Measurements from ENCODE around the gene WDR44. TPM values are rescaled to one million over a fixed set of nuclear protein-coding genes. Genes with fewer than 3 reads are reported as not detected.

The WDR44 gene
- total and polyA plus RNA-seq, 5 experiments from 2014 or later, result 7.2 to 20.8 (median 8.6) TPM

GRCh38 chrX:118495958-118496762 lies 150.3 kb downstream of the WDR44 start:
- Mint-ChIP-seq H3K4me3 (peak overlapping the region; percentile 96 to 100 (median 98)), H3K4me1 (peaks cover 8 to 34% (median 29%) of the 10 kb centered on the region in 4 donors), H3K9me3 (no peaks in the 10 kb centered on the region), H3K36me3 (peaks cover 0 to 5% (median 0%) of the 10 kb centered on the region in 3 donors), H3K27me3 (no peaks in the 10 kb centered on the region), H3K27ac (peak overlapping the region; percentile 93 to 99 (median 98))
- ATAC-seq, result peak; percentile 69 to 81
- POLR2A ChIA-PET, result interaction anchor here (0.6 to 6.6 kb wide), 14 partner anchors 9 to 983 kb away, joined by 3 to 121 read pairs (median 4); no protein-coding TSS in a partner anchor
- DNase-seq, result peak; percentile 53 to 92 (median 76)

GRCh38 chrX:118496763-118497079 lies 150.8 kb downstream of the WDR44 start:
- peak overlapping the region; percentile 93 to 99 (median 98) for H3K27ac Mint-ChIP-seq
- DNase-seq (no peak), ATAC-seq (peak; percentile 4)
- no peaks in the 10 kb centered on the region for H3K9me3 Mint-ChIP-seq
- H3K4me3 Mint-ChIP-seq, result peak overlapping the region; percentile 96 to 100 (median 98)
- peaks cover 0 to 6% (median 0%) of the 10 kb centered on the region in 3 donors for H3K36me3 Mint-ChIP-seq
- H3K4me1 Mint-ChIP-seq, result peaks cover 8 to 36% (median 29%) of the 10 kb centered on the region in 4 donors
- H3K27me3 Mint-ChIP-seq, result no peaks in the 10 kb centered on the region
- POLR2A ChIA-PET, result interaction anchor here (0.6 to 6.6 kb wide), 12 partner anchors 9 to 1813 kb away, joined by 3 to 121 read pairs (median 4); no protein-coding TSS in a partner anchor

GRCh38 chrX:118497180-118497818 lies 151.4 kb downstream of the WDR44 start:
- POLR2A ChIA-PET, result interaction anchor here (0.6 to 6.6 kb wide), 11 partner anchors 8 to 1812 kb away, joined by 3 to 121 read pairs (median 4); partner anchors contain the start of gene LONRF3
- H3K9me3 Mint-ChIP-seq, result no peaks in the 10 kb centered on the region
- peaks cover 0 to 8% (median 0%) of the 10 kb centered on the region in 3 donors for H3K36me3 Mint-ChIP-seq
- H3K4me1 Mint-ChIP-seq, result peaks cover 13 to 42% (median 35%) of the 10 kb centered on the region in 4 donors
- ATAC-seq, result peak; percentile 19 to 23
- H3K27me3 Mint-ChIP-seq, result no peaks in the 10 kb centered on the region
- peak overlapping the region; percentile 93 to 99 (median 98) for H3K27ac Mint-ChIP-seq
- H3K4me3 Mint-ChIP-seq, result peak overlapping the region; percentile 96 to 100 (median 98)
- DNase-seq, result peak in 8 of 10 donors; percentile 10 to 49 (median 27)

GRCh38 chrX:118498351-118498750 lies 152.4 kb downstream of the WDR44 start:
- H3K27ac Mint-ChIP-seq, result peak overlapping the region; percentile 37 to 99 (median 98)
- H3K27me3 Mint-ChIP-seq, result no peaks in the 10 kb centered on the region
- H3K4me1 Mint-ChIP-seq, result peaks cover 20 to 53% (median 43%) of the 10 kb centered on the region in 4 donors
- POLR2A ChIA-PET, result interaction anchor here (0.9 to 6.6 kb wide), 4 partner anchors 10 to 66 kb away, joined by 3 to 121 read pairs (median 8); no protein-coding TSS in a partner anchor
- H3K9me3 Mint-ChIP-seq, result no peaks in the 10 kb centered on the region
- DNase-seq (no peak), ATAC-seq (no peak)
- H3K4me3 Mint-ChIP-seq, result peak overlapping the region; percentile 78 to 100 (median 98)
- H3K36me3 Mint-ChIP-seq, result peaks cover 0 to 8% (median 0%) of the 10 kb centered on the region in 3 donors

- Mint-ChIP-seq H3K27ac (peak overlapping the region; percentile 28 to 99 (median 90)), H3K36me3 (peaks cover 0 to 11% (median 0%) of the 10 kb centered on the region in 3 donors), H3K4me3 (peak overlapping the region in 9 of 10 donors; percentile 65 to 99 (median 98)), H3K27me3 (no peaks in the 10 kb centered on the region), H3K9me3 (no peaks in the 10 kb centered on the region), H3K4me1 (peaks cover 23 to 57% (median 46%) of the 10 kb centered on the region in 4 donors)
- no peak for ATAC-seq
- no peak for DNase-seq
- POLR2A ChIA-PET, result interaction anchor here (0.9 to 6.6 kb wide), 3 partner anchors 10 to 46 kb away, joined by 4 to 121 read pairs (median 11); no protein-coding TSS in a partner anchor
Observed at GRCh38 chrX:118498755-118499154, 152.8 kb downstream of the WDR44 start.

- DNase-seq (no peak), ATAC-seq (no peak)
- POLR2A ChIA-PET, result interaction anchor here (0.6 to 6.6 kb wide), 4 partner anchors 25 to 58 kb away, joined by 4 to 121 read pairs (median 6); no protein-coding TSS in a partner anchor
- H3K27ac Mint-ChIP-seq, result peak overlapping the region; percentile 53 to 99 (median 90)
- no peaks in the 10 kb centered on the region for H3K9me3 Mint-ChIP-seq
- H3K27me3 Mint-ChIP-seq, result no peaks in the 10 kb centered on the region
- peaks cover 0 to 11% (median 0%) of the 10 kb centered on the region in 3 donors for H3K36me3 Mint-ChIP-seq
- H3K4me3 Mint-ChIP-seq, result peak overlapping the region; percentile 31 to 99 (median 73)
- peaks cover 23 to 62% (median 49%) of the 10 kb centered on the region in 4 donors for H3K4me1 Mint-ChIP-seq
Observed at GRCh38 chrX:118499295-118499694, 153.4 kb downstream of the WDR44 start.

Small RNA genes within 50 kb of the gene (microRNA-seq; reads per million reads assigned to microRNA genes)
- gene MIR1277 (ENCODE audit: borderline microRNAs expressed), result 17.5 reads per million, percentile 40 among the genes with 10 or more reads in this experiment

Other genes with a start within 250 kb of the WDR44 start
- gene KLHL13, start 229.3 kb upstream of the WDR44 start, total RNA-seq, result 1 to 10 TPM; 1.1 to 2.3 TPM
- 1 to 10 TPM; 2.6 to 2.9 (median 2.7) TPM for gene KLHL13, start 229.3 kb upstream of the WDR44 start, polyA plus RNA-seq
- gene DOCK11, start 149.7 kb downstream of the WDR44 start, total RNA-seq, result 100 to 1,000 TPM; 110 to 116 TPM
- 10 to 100 TPM; 20.9 to 26.6 (median 24.1) TPM for gene DOCK11, start 149.7 kb downstream of the WDR44 start, polyA plus RNA-seq